SK-N-SH (cell line): ENCODE measurements around the gene MOGAT3. TPM values are rescaled to one million over a fixed set of nuclear protein-coding genes. Genes with fewer than 3 reads are reported as not detected.
A peak's percentile ranks its signal among the peaks of the same experiment; 100 is the strongest.

Experiments used
- CTCF ChIA-PET: fragments of 300-600, 350-600 bp; formaldehyde crosslinking; extraction: SDS; loops from one replicate; lab custom pipeline; 2021; lab: Yijun Ruan, JAX
- POLR2A ChIA-PET: fragments of 350-600 bp; sonication (Branson Sonifier 250); formaldehyde crosslinking; extraction: SDS; loops from one replicate; lab custom pipeline; 2020; ENCODE audit warnings: antibody characterized with exemption, inconsistent platforms; lab: Yijun Ruan, JAX
- DNase-seq: peaks from one replicate; pipeline ENCODE4 v3.0.0; 2012
- H2AFZ ChIP-seq: fragments of 200-600 bp; sonication (generic); 2 replicates; pipeline ENCODE4 v1.8.1; 2016; ENCODE audit warnings: antibody characterized with exemption, mild to moderate bottlenecking, low read depth
- H3F3A ChIP-seq: fragments of 200-600 bp; sonication (generic); replicated peaks from 2 replicates; pipeline ENCODE3; 2016; ENCODE audit warnings: antibody characterized with exemption, mild to moderate bottlenecking; ENCODE audit not compliant: insufficient read depth
- H3K27ac ChIP-seq, 2 experiments: fragments of 200-500 bp in 1 of 2; fragments of 200-600 bp in 1 of 2; sonication (Bioruptor generic) in 1 of 2; sonication (generic), shearing (Covaris generic) in 1 of 2; 2 replicates each; pipeline versions ENCODE4 v1.5.1 to v1.6.1; 2014 to 2016; ENCODE audit warnings: low read depth in 2 of 2, inconsistent platforms in 1 of 2, low read length in 1 of 2, mild to moderate bottlenecking in 1 of 2, mixed read lengths in 1 of 2
- H3K27me3 ChIP-seq: fragments of 200-600 bp; sonication (generic), shearing (Covaris generic); 2 replicates; pipeline ENCODE4 v1.6.1; 2016; ENCODE audit warnings: mixed run types; ENCODE audit not compliant: insufficient read depth
- H3K36me3 ChIP-seq, 2 experiments: fragments of 200-500 bp in 1 of 2; fragments of 200-600 bp in 1 of 2; sonication (Bioruptor generic) in 1 of 2; sonication (generic) in 1 of 2; replicated peaks in 1 of 2; 2 replicates each; pipeline versions ENCODE3 to v1.5.1; 2014 to 2016; ENCODE audit warnings: low read length in 1 of 2, mild to moderate bottlenecking in 1 of 2; ENCODE audit not compliant: insufficient read depth in 2 of 2, control insufficient read depth in 1 of 2
- H3K4me1 ChIP-seq, 2 experiments: fragments of 200-500 bp in 1 of 2; fragments of 200-600 bp in 1 of 2; sonication (Bioruptor generic) in 1 of 2; sonication (generic), shearing (Covaris generic) in 1 of 2; 2 replicates each; pipeline versions ENCODE4 v1.5.1 to v1.6.1; 2014 to 2016; ENCODE audit warnings: low read depth in 1 of 2, low read length in 1 of 2, mixed run types in 1 of 2; ENCODE audit not compliant: insufficient read depth in 2 of 2, control insufficient read depth in 1 of 2
- H3K4me2 ChIP-seq: fragments of 200-600 bp; sonication (generic), shearing (Covaris generic); 2 replicates; pipeline ENCODE4 v1.6.1; 2017; ENCODE audit warnings: mixed run types
- H3K4me3 ChIP-seq, 2 experiments: fragments of 200-500 bp in 1 of 2; fragments of 200-600 bp in 1 of 2; sonication (Bioruptor generic) in 1 of 2; sonication (generic), shearing (Covaris generic) in 1 of 2; 2 replicates each; pipeline versions ENCODE4 v1.5.1 to v1.8.1; 2014 to 2016; ENCODE audit warnings: low read depth in 2 of 2, inconsistent platforms in 1 of 2, low read length in 1 of 2, mild to moderate bottlenecking in 1 of 2, mixed read lengths in 1 of 2, moderate library complexity in 1 of 2
- H3K79me2 ChIP-seq: fragments of 200-600 bp; sonication (generic); 2 replicates; pipeline ENCODE4 v1.8.1; 2017; ENCODE audit warnings: mild to moderate bottlenecking; ENCODE audit not compliant: insufficient read depth
- H3K9ac ChIP-seq: fragments of 200-600 bp; sonication (generic); 2 replicates; pipeline ENCODE4 v1.6.1; 2017; ENCODE audit warnings: mixed run types
- H3K9me2 ChIP-seq: fragments of 200-600 bp; sonication (generic); 2 replicates; pipeline ENCODE4 v1.6.1; 2017; ENCODE audit warnings: mixed run types
- H3K9me3 ChIP-seq: fragments of 200-600 bp; sonication (generic); 2 replicates; pipeline ENCODE4 v1.6.1; 2017; ENCODE audit warnings: mixed run types, mild to moderate bottlenecking, moderate library complexity
- H4K20me1 ChIP-seq: fragments of 200-600 bp; sonication (generic); 2 replicates; pipeline ENCODE4 v1.6.1; 2017; ENCODE audit warnings: mild to moderate bottlenecking, mixed run types; ENCODE audit not compliant: insufficient read depth
- FOSL2 ChIP-seq: IDR thresholded peaks from 2 replicates; pipeline ENCODE4 v1.4.0; 2012; ENCODE audit warnings: low read depth, mild to moderate bottlenecking, moderate library complexity, borderline replicate concordance
- FOXJ3 ChIP-seq: sonication (generic); formaldehyde crosslinking; IDR thresholded peaks from 2 replicates; pipeline ENCODE4 v1.5.1; 2020; ENCODE audit warnings: mild to moderate bottlenecking, missing genetic modification reagents
- GATA2 ChIP-seq: sonication (generic); formaldehyde crosslinking; IDR thresholded peaks from 2 replicates; pipeline ENCODE4 v1.5.0; 2020; ENCODE audit warnings: mild to moderate bottlenecking, missing genetic modification reagents
- MEF2A ChIP-seq: IDR thresholded peaks from 2 replicates; pipeline ENCODE4 v1.4.0; 2012; ENCODE audit warnings: low read depth, borderline replicate concordance
- NRF1 ChIP-seq: IDR thresholded peaks from 2 replicates; pipeline ENCODE4 v1.6.1; 2012; ENCODE audit warnings: low read depth, mild to moderate bottlenecking, low read length
- POLR2AphosphoS5 ChIP-seq: IDR thresholded peaks from 2 replicates; pipeline ENCODE4 v1.6.1; 2012; ENCODE audit warnings: low read depth, low read length
- SMC3 ChIP-seq: IDR thresholded peaks from 2 replicates; pipeline ENCODE4 v1.6.1; 2012; ENCODE audit warnings: low read depth, low read length, improper control_type of control experiment
- TEAD4 ChIP-seq: IDR thresholded peaks from 2 replicates; pipeline ENCODE4 v1.4.0; 2012; ENCODE audit warnings: mild to moderate bottlenecking, borderline replicate concordance; ENCODE audit not compliant: insufficient read depth
- USF1 ChIP-seq: IDR thresholded peaks from 2 replicates; pipeline ENCODE4 v1.4.0; 2012; ENCODE audit warnings: low read depth, borderline replicate concordance
- WGBS: methylation state at CpG from one replicate; pipeline ENCODE4 v1.1.6; 2017; ENCODE audit warnings: low lambda C conversion rate; 5-methylcytosine and 5-hydroxymethylcytosine counted together
- polyA plus RNA-seq, 3 experiments: library from polyadenylated mRNA; depleted of rRNA; stranded (reverse); fragments of >200 nt; gene quantifications; 2 replicates each; pipeline ENCODE4 v1.2.3, GENCODE V29; 2012
- TF ChIP-seq, protein P1 (sequence below): IDR thresholded peaks from 2 replicates; pipeline ENCODE4; 2012
- TF ChIP-seq, protein P2 (sequence below): fragments of 150-350 bp; IDR thresholded peaks from 2 replicates; pipeline ENCODE4 v1.6.1; 2016; ENCODE audit warnings: mild to moderate bottlenecking, low read depth, low read length
- TF ChIP-seq, protein P3 (sequence below): IDR thresholded peaks from 2 replicates; pipeline ENCODE4 v1.4.0; 2012; ENCODE audit warnings: low read depth, borderline replicate concordance

Gene MOGAT3
- polyA plus RNA-seq, 1 of the 3 experiments (the other 2 are of a cell fraction) = not detected

DNA sequence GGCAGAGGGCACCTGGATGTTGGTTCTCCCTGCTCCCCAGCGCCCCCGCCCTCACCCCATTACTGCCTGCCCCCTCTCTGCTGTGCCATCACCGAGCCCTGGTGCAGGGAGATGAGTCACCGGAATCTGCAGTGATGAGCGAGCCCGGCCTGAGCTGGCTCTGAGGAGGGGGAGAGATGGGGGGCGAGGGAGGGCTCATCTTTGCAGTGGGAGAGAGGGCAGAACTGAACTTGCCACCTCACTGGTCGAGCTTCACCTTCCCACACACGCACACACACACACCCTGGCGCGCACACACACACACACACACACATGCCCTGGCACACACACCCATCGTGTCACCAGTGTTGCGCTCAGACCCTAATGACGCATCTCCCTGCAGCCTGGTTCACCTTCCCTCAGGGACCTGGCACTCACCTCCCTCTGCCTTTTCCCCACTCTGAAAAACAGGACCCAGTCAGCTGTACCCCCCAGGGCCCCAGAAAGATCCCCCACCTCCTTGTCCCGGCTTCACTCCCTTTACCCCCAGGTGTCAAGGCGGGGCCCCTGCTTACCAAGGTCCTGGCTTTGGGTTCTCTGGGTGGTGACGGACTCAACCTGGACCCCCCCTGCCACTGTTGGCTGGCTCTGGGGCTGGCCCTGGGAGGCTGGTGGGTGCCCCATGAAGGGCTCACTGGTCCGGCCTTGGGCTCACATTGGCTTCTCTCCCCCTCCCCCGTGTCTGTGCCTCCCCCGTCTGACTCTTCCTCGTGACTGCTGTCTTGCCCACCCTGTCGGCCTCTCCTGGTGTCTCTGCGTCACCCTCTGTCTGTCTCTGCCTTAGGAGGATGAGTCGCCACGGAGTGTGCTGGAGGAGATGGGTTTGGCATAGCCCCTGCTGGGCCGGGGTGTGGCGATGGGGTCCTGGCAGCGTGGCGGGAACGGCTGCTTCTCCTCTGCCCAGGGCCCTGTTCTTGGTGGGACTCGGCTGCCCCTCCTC, 40.9 kb downstream of the MOGAT3 start (continued):
- no peak for TF ChIP-seq TEAD4
- no peak for TF ChIP-seq MEF2A
- no peak for TF ChIP-seq NRF1
- TF ChIP-seq, protein P1, sequence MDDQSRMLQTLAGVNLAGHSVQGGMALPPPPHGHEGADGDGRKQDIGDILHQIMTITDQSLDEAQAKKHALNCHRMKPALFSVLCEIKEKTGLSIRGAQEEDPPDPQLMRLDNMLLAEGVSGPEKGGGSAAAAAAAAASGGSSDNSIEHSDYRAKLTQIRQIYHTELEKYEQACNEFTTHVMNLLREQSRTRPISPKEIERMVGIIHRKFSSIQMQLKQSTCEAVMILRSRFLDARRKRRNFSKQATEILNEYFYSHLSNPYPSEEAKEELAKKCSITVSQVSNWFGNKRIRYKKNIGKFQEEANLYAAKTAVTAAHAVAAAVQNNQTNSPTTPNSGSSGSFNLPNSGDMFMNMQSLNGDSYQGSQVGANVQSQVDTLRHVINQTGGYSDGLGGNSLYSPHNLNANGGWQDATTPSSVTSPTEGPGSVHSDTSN = peak; percentile 33; the same call in 1 of the 2 replicates
- TF ChIP-seq USF1 = no peak
- peak; percentile 97 for TF ChIP-seq FOSL2
- no peak for TF ChIP-seq POLR2AphosphoS5
- TF ChIP-seq SMC3 = no peak
- TF ChIP-seq GATA2 (CRISPR knock-in tag) = no peak
- TF ChIP-seq, protein P2, sequence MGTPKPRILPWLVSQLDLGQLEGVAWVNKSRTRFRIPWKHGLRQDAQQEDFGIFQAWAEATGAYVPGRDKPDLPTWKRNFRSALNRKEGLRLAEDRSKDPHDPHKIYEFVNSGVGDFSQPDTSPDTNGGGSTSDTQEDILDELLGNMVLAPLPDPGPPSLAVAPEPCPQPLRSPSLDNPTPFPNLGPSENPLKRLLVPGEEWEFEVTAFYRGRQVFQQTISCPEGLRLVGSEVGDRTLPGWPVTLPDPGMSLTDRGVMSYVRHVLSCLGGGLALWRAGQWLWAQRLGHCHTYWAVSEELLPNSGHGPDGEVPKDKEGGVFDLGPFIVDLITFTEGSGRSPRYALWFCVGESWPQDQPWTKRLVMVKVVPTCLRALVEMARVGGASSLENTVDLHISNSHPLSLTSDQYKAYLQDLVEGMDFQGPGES = no peak

DNA sequence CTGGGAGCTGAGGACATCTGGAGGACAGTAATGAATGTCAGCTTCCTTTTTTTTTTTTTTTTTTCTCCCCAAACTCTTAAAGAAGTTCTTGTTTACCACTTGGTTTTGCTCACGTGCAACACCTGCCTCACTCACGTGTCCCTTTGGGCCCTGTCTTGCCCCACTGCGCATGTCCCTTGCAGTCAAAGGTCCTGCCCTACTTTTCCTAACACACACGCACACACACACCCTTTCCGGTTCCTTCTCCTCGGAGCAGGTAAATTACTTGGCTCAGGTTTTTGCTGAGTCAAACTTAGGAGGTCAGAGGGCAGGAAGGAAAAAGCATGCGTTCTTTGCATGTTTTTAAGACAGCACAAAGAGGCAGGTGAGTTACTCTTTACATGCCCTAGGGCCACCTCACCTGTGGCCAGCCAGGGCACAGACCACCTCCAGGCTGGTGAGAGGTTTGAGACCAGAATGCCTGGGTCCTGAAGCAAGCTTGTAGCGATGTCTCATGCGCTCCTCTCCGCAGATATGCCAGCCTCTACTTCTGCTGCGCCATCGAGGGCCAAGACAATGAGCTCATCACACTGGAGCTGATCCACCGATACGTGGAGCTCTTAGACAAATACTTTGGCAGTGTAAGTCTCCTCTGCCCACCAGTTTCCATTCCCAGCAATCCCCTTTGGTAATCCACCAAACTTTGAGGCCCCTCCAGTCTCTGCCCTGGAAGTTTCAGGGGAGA, 43.8 kb downstream of the MOGAT3 start:
- Histone ChIP-seq H4K20me1 (peaks cover 5% of the 10 kb centered on the region), H3K79me2 (peaks cover 30% of the 10 kb centered on the region)
- POLR2A ChIA-PET = interaction anchor here (1.2 to 3.7 kb wide), 4 partner anchors 8 to 61 kb away, joined by 3 to 43 read pairs (median 4); partner anchors contain the start of genes PLOD3, VGF and ZNHIT1
- no peak for DNase-seq
- TF ChIP-seq FOXJ3 (no peak), SMC3 (no peak), GATA2 (CRISPR knock-in tag) (no peak)
- TF ChIP-seq, protein P3, sequence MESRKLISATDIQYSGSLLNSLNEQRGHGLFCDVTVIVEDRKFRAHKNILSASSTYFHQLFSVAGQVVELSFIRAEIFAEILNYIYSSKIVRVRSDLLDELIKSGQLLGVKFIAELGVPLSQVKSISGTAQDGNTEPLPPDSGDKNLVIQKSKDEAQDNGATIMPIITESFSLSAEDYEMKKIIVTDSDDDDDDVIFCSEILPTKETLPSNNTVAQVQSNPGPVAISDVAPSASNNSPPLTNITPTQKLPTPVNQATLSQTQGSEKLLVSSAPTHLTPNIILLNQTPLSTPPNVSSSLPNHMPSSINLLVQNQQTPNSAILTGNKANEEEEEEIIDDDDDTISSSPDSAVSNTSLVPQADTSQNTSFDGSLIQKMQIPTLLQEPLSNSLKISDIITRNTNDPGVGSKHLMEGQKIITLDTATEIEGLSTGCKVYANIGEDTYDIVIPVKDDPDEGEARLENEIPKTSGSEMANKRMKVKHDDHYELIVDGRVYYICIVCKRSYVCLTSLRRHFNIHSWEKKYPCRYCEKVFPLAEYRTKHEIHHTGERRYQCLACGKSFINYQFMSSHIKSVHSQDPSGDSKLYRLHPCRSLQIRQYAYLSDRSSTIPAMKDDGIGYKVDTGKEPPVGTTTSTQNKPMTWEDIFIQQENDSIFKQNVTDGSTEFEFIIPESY = no peak
- TF ChIP-seq, all 33 proteins: peak for 0
- no peaks in the 10 kb centered on the region for H3K27me3 ChIP-seq
- H3K36me3 ChIP-seq = peaks cover 36 to 37% of the 10 kb centered on the region in 2 experiments
- no peak overlapping the region for H2AFZ ChIP-seq
- no peak overlapping the region for H3K9ac ChIP-seq
- H3F3A ChIP-seq = peaks cover 30% of the 10 kb centered on the region
- no peak overlapping the region for H3K27ac ChIP-seq
- no peak overlapping the region for H3K4me2 ChIP-seq
- no peaks in the 10 kb centered on the region for H3K9me3 ChIP-seq
- CTCF ChIA-PET = interaction anchor here (0.8 to 7.9 kb wide), 12 partner anchors 9 to 263 kb away, joined by 3 to 116 read pairs (median 5); partner anchors contain the start of genes FIS1, NAT16, PLOD3 and VGF
- H3K9me2 ChIP-seq = no peaks in the 10 kb centered on the region
- peaks cover 15 to 18% of the 10 kb centered on the region in 2 experiments; a peak in 3 of 4 replicates for H3K4me1 ChIP-seq
- WGBS = 92% methylated on average over 14 of the region's 14 CpGs
- no peak overlapping the region for H3K4me3 ChIP-seq
